HG03139 (cell line): ENCODE results near the gene PGLYRP2.
A peak's percentile ranks its signal among the peaks of the same experiment; 100 is the strongest.

Experiments
- ATAC-seq: cut with Tn5 transposase; IDR thresholded peaks from one replicate; pipeline ENCODE4 v1.9.1; 2021; ENCODE audit not compliant: unreplicated experiment

PGLYRP2 gene

DNA sequence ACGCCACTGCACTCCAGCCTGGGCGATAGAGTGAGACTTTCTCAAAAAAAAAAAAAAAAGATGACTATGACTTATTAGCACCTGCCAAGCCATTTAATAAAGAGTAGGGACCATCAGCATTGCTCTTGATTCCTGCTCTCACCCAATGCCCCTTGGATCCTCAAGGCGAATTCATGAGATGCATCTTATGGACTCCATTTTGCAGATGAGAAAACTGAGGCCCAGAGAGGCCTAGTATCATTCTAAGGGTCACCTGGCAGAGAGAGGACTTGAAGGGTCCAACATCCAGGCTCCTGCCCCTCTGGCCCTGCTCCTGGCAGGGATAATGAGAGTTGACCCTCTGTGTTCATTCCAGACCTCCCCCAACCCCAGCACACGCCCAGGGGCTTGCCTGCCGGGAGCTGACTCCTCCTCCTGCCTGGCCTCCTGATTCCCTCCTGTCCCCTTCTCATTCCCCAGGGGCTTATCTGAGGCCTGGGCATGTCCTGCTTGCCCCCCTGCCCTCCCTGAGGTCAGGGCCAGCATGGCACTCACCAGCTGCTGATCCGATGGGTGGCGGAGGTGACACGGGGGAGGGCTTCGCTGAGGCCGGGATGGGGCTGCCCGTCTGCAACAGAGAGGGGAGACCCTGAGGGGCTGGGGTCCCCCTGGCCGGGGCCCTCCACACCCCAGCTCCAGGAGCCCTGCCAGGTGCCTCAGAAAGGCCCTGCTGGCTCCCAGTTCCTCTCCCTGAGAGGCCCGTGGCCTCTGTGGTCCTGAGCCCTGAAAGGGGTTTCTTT lies 37.0 kb downstream of the PGLYRP2 start:
- ATAC-seq, result no peak

DNA sequence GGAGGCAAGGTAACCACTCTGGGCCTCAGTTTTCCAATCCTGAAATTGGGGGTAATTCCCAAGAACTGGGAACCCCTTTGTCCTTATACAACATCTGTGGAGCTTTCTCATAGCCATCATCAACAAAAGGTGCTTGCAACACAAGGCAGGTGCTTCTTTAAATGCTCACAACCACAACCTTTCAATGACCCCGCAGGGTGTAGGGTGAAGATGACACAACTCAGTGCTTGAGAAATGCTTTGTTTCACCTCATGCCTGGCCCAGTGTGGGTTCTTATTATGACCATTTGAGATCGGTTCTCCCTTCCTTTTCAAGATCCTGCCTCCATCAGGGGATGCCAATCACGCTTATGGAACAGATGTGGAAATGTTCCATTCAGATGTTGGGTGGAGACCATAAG lies 38.0 kb downstream of the PGLYRP2 start:
- ATAC-seq, result no peak

DNA sequence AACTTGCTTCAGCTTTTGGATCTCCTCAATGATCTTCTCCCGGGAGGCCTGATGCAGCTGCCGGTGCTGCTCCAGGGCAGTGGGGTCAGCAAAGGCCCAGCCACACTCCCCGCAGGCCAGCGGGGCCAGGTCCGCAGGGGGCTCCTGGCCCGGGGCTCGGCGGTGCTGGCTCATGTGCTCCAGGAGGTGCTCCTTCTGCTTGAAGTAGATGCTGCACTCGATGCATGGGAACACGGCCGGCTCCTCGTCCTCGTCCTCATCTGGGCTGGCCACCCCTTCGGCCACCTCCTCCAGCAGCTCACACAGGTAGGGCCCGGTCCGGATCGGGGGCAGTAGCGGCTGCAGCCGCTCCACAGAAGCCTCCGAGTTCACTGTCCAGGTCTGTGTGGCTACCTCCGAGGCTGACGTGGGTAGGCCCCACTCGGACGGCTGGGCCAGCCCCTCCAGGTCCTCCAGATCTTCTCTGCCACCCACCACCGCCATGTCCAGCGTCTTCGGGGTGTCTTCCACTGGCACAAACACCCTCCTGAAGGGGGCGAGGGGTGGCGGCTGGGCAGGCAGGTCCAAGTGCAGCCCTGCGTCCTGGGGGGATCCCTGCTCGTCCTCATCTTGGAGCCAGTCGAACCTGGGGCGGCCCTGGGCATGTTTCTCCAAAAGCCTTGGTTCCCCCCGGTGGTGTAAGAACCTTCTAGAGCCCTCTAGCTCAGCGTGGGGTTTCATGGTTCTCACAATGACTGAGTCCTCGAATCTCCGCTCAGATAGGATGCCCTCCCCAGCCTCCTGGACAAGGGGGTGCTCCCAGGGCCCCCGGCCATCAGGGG lies 39.3 kb downstream of the PGLYRP2 start:
- ATAC-seq, result no peak

DNA sequence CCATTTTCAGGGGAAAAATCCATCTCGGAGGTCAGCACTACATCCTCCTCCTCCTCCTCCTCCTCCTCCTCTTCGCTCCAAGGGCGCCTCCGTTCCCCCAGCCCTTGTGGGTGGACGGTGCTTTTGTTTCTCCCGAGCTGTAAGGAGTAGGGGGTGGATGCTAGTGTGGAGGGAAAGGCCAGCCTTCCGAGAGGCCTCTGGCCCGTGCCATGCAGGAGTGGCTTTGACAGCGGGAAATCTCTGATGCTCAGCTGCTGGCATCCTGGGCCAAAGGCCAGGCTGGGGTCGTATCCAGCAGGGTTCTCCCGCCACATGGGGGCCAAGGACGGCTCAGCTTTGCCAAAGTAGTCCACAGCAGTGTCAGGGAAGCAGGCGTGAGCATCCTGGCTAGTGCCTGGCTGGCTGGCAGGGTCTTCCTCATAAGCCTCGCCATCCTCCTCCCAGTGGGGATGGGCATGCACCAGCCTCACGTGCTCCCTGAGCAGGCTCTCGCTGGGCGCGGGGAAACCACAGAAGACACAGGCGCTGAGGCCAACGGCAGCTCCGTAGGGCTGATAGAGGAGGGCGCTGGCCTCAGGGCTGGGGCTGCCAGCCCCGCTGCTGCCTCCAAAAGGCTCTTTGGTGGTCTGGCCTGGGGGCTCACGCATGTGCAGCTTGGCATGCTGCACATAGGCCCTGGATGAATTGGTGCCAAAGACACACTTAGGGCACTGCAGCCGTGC lies 40.1 kb downstream of the PGLYRP2 start:
- no peak for ATAC-seq

DNA sequence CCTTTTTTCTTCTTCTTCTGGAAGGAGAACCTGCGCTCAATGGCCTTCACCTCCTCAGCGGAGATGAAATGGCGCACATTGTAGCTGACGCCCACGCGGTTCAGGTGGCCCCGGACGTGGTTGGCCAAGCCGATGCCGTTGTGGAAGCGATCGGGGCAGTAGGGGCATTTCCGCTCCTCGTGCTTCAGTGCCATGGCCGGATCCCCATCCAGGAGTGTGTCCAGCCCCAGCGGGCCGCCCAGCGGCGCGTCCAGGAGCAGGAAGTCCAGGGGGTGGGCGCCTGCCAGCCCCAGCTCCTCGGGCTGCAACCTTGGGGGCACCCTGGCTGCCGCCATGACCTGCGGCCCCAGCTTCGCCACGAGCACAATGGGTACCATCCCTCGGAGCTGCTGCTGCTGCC lies 40.7 kb downstream of the PGLYRP2 start:
- ATAC-seq, result no peak

DNA sequence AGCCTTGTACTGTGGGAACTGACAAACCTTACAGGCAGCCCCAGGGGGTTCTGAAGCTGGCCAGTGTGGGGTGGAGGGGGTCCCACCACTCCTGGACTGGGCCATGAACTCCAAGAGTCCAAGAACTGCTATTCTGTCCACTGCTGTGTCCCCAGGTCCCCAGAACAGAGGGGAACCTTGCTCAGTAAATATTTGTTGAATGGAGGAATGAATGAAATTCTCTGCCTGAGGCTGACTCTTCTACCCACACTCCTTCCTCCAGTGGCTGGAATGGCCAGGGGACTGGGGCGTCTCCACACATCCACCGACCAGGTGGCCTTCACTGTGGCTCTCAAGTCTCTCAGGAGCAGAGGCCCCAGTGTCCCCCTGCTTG lies 41.2 kb downstream of the PGLYRP2 start:
- no peak for ATAC-seq

DNA sequence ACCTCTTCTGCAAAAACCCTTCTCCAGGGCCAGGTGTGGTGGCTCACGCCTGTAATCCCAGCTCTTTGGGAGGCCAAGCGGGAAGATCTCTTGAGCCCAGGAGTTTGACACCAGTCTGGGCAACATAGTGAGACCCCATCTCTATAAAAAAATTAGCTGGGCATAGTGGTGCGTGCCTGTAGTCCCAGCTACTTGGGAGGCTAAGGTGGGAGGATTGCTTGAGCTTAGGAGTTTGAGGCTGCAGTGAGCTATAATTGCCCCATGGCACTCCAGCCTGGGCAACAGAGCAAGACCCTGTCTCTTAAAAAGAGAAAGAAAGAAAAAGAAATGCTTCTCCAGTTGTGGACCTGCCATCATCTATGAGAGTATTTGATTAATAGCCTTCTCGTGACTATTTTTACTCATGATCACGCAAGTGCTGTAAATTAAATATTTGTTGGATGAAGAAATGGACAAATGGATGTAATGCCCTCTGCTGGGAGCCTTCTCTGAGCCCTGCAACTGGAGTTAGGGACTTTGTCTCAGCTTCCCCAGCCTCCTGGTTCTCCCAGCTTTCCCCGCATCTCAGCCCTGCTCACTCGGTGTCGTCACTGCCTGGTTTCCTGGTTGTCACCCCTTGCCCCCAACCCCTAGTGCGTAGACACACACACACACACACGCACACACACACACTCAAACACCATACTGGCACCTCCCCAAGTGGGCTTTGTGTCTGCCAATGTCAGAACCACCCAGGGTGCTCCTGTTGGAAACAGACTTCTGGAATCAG lies 41.8 kb downstream of the PGLYRP2 start:
- ATAC-seq, result no peak

DNA sequence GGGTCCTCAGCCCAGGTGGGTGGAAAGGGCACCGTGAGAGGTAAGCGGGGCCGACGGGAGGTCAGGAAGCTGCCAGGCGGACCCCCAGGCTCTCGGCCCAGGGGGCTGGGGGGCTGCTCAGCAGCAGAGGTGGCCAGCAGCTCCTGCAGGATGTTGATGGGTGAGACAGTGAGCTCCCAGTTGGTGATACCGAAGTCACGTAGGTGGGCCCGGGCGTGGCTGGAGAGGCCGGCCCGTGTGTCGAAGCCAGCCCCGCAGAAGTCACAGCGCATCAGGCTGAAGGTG lies 42.5 kb downstream of the PGLYRP2 start:
- no peak for ATAC-seq

DNA sequence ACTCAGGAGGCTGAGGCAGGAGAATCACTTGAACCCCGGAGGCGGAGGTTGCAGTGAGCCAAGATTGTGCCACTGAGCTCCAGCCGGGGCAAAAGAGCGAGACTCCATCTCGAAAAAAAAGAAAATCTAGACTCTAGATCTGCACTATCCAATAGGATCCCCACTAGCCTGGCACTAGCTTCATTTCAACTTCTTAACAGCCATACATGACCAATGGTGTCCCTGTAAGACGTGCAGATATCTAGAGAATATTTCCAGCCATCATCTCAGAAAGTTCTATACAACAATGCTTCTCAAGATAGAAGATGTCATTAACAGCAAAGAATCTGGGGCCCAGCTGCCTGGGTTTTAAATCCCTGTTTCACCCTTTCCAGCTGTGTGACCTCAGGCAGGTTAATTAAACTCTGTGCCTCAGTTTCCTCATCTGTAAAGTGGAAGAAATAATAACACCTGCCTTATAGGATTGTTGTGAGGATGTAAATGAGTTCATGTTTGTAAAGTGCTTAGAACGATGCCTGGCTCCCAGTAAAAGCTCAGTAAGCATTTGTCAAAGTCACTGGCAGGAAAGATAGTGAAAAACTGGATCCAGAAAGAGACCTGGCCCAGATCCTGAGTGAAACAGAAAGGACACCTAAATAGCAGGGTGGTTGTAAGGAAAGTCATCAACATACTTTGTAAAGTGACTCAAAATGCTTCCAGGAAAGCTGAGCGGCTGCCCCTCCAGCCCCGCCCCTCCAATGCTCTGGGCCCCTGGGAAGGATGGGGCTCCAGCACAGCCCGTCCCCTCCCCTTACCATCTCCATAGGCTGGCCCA lies 43.1 kb downstream of the PGLYRP2 start:
- ATAC-seq, result no peak

DNA sequence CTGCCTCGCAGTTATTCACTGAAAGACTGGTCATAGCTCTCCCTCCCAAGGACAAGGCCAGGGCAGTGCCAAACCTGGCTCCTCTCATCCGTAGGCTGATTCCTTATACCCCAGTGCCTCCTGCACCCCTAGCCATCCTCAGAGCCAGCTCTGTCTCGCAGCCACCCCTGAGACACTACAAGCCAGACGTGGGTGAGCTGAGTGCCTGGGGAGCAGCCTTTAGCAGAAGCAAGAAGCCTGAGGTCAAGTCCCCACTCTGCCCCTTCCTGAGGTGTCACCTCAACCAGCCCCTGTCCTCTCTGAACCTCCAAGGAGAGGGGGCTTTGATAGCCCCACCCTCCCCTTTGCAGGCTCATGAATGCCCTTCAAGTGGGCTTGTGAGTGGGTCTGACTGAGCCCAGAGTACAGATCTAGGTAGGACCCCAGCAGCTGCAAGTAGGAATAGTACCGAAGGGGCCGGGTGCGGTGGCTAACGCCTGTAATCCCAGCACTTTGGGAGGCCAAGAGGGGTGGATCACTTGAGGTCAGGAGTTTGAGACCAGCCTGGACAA lies 45.7 kb downstream of the PGLYRP2 start:
- ATAC-seq, result no peak

DNA sequence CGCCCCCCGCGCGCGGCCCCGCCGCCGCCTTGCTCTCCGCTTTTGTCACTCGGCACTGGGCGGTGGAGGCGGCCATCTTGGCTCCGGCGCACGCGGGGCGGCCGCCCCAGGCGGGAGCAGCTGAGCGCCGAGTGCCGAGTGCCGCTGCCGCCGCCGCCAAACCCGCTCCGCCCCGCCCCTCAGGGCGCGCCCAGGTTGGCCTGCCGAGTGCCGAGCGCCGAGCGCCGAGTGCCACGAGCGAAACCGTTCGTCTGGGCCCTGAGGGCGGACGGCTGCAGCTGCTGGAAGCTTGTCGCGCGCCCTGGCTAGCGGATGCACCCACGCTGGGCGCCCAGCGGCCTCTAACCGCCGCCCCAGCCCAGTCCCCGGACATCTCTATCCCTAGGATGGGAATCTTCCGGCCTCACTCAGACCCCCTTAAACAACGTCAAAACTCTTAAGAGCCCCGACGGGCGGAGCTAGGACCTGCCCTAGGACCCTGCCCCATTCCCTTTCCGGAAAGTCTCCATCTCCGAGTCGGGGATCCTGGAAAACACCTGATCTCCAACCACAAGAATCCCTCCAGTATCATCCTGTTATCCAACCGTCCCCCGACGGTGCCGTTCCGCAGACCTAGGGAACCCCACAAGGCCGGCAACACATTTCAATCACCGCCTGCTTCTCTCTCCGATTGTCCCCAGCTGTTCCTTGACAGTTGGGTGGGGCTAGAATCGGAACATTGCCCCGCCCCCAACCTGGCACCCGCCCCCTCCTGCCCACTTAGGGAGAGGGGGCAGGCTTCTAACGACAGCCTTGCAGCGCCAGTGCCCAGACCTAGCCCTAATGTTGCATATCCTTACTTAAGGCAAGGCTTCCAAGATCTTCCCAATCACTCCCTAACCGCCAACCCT lies 46.4 kb downstream of the PGLYRP2 start:
- ATAC-seq, result peak; percentile 59

DNA sequence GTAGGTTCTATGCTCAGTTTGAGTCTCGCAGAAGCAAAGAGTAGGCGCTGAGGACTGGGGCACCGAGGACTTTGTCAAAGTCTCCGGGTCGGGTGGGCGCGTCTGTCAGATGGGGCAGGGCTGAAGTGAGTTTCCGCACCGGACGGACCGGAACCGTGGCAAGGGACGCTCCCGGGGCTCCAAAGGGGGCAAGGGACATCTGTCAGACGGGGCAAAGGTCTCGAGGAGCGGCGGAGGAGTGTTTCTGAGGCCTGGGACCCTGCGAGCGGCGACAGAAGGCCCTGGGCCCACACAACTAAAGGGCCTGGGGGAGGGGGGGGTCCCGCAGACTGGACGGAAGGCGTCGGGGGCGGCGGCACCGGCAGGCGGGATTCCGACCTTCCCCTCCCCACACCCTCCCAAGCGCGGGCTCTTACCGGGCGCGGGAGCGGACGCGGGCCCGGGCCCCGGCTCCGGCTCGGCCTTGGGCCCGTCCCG lies 47.2 kb downstream of the PGLYRP2 start:
- no peak for ATAC-seq

DNA sequence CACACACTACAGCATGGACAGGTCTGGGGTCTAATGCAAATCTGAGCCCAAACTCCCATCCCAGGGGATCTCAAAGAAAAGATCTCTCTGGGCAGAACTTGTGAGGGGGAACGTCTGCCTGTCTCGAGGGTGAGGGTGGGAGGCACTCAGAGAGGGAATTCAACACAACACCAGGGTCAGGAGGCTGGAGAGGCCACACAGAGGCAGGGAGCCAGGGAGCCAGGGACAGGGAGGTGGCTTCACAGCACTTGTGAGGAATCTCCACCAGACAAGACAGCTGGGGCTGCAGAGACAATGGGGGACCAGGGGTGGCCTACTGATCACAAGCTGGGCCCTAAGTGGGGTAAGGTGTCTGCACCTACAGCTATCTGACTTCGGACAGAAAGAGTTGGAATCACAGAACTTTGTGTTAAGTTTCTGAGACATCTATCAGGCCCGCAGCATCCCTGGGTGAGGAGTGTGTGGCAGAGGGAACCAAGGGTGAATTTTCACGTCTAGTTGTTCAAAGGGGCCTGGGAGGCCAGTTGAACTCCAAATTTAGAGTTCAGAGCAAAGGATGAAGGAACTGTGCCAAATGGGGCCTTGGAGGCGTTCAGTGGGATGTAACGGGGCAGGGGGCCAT lies 47.8 kb downstream of the PGLYRP2 start:
- ATAC-seq, result no peak

DNA sequence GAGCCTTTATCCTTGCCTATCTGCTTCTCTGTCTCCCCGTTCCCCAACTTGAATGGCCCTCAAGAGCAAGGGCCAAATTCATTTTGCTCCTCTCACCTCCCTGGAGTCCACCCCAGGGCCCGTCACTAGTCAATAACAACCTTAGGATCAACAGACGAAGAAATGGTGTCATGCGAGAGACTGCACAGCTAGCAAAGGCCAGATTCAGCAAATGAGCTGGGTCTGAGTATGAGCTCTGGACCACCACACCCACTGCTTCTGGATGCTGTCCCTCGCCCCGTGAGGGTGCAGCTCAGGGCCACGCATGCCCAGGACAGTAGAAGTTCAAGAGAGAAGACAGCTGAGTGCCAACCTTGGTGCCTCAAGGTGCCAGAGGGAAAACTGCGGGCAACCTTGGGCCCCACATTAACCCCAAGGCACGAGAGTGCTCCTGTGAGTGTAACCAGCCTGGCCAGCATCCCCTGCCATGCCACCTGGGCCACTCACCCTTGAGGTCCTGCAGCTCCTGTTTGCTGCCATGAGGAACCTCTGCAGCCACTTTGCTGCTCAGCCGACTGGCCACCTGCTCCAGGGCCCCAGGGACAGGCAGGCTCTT lies 48.7 kb downstream of the PGLYRP2 start:
- ATAC-seq, result no peak

DNA sequence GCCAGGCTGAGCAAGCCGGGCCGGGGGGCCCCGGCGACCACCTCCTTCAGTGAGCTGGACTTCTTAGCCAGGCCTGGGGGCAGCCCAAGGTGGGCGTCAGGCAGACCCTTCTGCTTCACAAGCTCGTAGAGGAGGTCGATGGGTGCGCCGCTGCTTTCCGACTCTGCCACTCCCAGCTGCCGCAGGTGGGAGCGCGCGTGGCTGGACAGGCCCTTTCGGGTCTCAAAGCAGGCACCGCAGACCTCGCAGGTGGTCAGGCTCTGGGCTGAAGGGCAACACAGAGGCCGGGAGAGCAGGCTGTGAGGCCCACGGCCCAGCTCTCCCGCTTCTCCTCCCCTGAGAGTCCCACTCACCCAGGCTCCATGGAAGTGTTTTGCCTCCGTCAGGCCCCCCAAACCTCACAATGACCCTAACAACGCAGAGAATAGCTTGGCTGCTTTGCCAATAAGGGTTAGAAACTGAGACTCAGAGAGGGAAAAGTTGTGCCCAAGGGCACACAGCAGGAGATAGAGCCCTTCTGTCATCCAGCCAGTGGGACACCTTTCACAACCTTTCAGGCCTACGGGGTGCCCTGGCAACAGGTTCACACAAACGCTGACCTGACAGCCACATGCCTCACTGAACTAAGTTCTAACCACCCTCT lies 49.4 kb downstream of the PGLYRP2 start:
- ATAC-seq, result no peak

DNA sequence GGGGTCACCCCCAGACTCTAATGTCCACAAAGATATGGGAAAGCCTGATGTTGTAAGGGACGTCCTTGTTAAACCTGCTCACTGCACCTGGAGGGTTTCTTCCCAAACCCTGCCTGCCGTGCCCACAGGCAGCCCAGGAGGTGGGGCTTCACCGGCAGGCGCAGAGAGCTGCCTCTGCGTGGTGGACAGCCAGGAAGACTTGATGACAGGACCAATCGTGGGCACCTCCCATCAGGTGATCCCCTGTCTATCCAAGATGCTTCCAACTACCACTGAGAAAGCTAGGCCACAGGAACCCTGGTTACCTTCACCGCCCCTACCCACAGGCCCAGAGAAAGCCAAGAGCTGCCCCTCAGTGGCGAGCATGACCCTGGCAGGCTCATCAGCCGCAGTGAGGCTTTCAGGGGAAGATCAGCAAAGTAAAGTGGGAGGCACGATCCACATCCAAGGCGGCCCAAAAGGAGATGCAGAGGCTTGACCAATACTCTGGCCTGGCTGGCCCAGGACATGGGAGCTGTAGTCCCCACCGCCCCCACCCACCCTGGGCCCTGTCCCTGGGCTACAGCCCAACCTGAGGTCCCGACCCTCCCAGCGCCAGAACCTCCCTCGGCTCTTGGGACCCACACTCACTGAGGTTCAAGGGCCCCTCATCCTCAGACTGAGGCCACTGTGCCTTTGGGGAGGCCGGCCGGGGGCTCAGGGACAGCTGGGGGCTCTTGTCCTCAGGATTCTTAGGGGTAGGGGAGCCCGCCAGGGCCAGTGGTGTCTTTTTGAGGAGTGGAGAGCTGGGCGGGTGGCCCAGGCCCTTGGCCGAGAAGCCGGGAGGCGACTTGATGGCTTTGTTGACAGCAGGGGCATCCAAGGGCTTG lies 50.1 kb downstream of the PGLYRP2 start:
- no peak for ATAC-seq

DNA sequence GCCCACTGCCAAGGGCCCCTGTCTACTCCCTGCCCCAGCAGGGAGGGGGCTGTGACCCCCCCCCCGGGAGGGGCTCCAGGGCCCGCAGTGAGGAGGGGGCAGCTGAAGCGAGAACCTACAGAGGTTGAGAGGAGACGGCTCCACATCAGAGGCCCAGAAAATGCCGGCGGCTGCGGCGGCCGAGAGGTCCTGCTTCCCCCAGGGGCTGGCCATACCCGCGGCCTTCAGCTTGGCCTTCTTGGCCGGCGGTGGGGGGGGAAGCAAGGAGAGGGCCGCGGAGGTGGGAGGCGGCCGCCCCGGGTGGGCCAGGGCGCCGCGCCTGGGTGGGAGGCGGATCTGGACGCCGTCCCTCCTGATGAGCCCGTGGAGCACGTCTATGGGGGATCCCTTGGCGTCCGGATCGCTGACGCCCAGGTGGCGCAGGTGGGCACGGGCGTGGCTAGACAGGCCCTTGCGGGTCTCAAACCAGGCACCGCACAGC lies 51.3 kb downstream of the PGLYRP2 start:
- no peak for ATAC-seq
